HG02885 (cell line): ENCODE results near the gene CYTL1.
"Not testable (repeated sequence)": the region's sequence is repeated elsewhere in the genome, so short reads cannot be mapped to it uniquely, and the experiment has no call there.

Experiments used
- ATAC-seq: cut with Tn5 transposase; IDR thresholded peaks from one replicate; pipeline ENCODE4 v1.9.1; 2021; ENCODE audit warnings: mild to moderate bottlenecking; ENCODE audit not compliant: unreplicated experiment, poor library complexity

Gene CYTL1, protein sequence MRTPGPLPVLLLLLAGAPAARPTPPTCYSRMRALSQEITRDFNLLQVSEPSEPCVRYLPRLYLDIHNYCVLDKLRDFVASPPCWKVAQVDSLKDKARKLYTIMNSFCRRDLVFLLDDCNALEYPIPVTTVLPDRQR

DNA sequence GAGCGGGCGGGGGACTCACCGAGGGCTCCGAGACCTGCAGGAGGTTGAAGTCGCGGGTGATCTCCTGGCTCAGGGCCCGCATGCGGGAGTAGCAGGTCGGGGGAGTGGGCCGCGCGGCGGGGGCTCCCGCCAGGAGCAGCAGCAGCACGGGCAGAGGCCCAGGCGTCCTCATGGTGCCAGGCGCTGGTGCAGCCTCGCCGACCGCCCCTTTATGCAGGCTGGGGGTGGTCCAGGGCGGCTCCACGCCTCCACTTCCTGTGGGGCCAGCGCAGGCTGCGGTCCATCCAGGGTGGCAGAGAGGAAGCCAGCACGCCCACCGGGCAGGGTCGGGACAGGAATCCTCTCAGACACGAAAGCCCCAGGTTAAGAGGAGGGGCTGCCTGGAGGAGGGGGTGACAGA, at the start of gene CYTL1:
Gene CYTL1 (minus strand): TSS at position 185 of the 400 bp plus-strand sequence. CDS start 13 bp downstream, at position 172.
- no peak for ATAC-seq

DNA sequence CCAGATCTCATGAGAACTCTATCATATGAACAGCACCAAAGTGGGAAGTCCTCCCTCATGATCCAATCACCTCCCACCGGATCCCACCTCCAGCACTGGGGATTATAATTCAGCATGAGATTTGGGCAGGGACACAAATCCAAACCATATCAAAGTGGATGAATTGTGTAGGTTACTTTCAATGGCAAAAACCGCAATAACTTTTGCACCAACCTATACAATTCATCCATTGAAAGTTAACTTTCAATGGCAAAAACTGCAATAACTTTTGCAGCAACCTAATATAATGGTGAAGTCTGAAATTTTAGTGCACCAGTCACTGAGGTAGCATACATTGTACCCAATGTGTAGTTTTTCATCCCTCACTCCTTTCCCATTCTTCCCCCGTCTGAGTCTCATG, 48.6 kb upstream of the CYTL1 start:
- no peak for ATAC-seq

DNA sequence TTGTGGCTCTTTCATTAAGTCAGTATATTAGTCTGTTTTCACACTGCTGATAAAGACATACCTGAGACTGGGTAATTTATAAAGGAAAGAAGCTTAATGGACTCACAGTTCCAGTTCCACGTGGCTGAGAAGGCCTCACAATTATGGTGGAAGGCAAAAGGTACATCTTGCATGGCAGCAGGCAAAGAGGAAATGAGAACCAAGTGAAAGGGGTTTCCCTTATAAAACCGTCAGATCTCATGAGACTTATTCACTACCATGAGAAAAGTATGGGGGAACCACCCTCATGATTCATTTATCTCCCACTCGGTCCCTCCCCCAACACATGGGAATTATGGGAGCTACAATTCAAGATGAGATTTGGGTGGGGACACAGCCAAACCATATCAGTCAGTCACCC, 47.7 kb upstream of the CYTL1 start:
- not testable (repeated sequence) for ATAC-seq

DNA sequence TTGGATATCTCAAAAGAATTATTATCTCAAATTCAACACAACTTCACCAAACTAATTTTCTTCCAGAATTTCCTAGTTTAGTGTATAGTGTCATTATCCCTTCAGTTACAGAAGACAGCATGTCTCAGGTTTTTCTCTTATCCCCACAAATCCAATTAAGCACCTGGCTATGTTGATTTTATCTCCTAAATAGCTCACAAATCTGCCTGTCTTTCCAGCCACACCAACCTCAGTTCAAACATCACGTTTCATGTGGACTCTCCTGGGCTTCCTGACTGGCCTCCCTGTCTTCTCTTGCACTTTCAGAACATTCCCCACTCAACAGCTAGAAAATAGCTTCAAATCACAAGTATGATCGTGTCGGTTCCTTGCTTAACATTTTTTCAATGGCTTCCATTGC, 46.8 kb upstream of the CYTL1 start:
- no peak for ATAC-seq

DNA sequence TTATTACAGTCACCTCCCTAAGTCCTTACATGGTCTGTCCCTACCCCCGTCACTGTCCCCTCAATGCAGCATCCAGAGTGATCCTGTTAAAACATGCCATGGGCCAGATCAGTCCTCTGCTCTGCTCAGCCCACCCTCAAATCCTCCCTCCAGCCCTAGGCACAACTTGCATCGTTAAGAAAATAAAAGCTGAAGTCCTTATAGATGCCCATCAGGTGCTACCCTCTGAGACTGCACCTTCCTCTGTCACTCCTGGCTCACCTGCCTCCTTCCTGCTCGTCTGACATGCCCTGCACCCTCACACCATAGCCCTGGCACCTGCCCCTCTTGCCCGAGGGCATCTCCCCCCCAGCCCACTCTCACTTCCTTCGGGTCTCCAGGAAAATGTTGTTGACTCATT, 36.2 kb upstream of the CYTL1 start:
- no peak for ATAC-seq

DNA sequence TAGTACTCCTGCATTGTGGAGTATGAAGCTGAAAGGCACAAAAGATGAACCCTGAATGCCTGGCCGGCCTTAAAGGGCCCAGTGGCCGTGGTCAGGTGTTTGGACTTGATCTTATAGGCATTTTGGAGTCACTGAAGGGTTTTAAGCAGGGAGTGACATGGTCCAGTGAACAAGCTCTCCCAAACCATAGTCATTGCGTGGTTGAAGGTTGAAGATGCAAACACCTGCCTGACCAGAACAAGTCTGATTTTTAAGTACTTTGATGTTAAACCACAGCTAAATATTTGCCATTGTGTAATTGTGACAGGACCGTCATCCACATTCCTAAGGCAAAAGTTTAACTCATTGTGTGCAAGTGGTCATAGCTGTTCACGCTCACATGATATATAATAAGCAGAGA, 35.3 kb upstream of the CYTL1 start:
- ATAC-seq, result no peak

DNA sequence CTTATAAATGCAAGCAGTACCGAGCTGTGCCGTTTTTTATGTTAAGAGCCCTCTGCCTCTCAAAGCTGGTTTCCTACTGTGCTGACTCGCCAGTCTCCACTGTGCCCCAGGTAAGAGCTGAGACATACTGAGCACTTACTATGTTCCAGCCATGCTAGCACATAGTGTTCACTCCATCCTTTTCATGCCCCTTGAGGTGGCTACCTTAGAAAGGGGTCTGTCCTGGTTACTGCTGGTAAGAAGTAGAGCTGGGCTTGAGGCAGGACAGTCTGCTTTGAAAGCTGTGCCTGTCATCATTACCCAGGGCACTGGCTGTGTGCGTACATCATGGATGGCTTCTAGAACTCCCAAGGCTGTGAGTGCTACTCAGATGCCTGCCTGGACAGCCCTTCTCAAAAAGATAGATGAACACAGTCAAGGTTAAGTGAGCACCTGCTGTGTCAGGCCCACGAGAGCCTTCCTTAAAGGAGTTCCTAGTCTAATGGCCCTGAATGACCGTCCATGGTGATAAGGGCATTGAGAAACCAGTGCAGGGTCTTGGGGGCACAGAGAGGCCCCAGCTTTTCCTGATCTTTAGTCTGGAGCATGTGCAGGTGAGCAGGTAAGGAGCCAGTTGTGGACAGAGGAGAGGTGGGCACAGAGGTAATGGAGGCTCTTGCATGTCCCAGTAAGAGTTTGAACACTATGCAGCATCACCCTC, 33.6 kb upstream of the CYTL1 start:
- no peak for ATAC-seq

DNA sequence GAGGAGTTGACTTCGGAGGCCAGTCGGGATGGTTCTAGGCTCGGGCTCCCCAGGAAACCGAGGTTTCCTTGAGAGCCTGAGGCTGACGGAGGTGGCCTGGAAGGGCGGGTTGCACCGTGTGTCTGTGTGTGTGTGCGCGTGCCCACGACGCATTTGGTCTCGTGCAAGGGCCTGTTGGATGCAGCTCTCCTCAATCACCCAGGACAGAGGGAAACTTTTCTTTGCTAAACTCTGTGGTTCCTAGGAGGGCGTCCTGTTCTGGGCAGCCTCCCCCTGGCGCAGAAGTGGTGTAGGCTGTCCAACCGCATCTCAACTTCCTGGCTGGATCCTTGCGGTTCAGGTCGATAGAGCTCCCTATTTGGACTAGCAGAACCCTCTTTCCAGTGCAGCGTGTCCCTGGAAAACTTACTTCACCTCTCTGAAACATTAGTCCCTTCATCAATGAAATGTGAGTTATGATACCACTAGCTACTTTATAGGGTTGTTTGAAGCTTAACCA, 33.0 kb upstream of the CYTL1 start:
- ATAC-seq, result no peak

DNA sequence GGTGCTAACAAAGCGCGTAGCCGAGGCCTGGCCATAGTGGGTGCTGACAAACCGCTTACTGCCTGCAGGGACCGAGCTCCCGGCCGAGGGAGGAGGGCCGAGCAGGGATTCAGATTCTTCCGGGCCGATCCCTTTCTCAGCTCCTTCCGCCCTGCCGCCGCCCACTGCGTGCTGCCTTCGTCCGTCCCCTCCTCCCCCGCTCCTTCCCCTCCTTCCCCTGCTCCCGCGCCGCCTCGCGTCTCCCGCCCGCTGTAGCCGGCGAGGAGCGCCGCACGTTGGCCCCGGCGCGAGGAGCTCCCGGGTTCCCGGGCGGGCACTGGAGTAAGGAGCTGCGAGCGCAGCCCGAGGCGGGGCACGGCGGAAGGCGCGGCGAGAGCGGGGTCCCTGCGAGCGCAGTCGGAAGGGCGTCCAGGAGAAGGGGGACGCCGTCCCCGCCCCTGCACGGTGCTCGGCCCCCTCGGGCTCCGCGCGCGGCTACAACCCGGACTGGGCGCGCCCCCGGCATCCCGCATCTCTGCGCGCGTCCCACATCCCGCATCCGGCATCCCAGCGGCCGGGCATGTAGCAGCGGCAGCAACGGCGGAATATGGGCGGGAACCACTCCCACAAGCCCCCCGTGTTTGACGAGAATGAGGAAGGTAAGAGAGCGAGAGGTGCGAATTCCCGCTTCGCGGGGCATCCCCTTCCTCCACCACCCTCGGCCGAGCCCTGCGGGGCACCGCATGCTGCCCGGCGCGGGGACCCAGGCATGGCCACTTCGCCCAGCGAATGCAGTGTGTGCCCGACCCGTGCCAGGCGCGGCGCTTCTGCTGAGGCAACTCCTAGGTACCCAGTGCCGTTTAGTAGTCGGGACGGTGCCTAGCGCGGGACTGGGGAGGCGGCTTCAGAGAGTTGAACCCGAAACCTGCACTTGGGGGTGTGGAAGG, 32.3 kb upstream of the CYTL1 start, which contains the start of gene STK32B:
Gene STK32B (plus strand): TSS at position 203 of the 926 bp plus-strand sequence.
- no peak for ATAC-seq

DNA sequence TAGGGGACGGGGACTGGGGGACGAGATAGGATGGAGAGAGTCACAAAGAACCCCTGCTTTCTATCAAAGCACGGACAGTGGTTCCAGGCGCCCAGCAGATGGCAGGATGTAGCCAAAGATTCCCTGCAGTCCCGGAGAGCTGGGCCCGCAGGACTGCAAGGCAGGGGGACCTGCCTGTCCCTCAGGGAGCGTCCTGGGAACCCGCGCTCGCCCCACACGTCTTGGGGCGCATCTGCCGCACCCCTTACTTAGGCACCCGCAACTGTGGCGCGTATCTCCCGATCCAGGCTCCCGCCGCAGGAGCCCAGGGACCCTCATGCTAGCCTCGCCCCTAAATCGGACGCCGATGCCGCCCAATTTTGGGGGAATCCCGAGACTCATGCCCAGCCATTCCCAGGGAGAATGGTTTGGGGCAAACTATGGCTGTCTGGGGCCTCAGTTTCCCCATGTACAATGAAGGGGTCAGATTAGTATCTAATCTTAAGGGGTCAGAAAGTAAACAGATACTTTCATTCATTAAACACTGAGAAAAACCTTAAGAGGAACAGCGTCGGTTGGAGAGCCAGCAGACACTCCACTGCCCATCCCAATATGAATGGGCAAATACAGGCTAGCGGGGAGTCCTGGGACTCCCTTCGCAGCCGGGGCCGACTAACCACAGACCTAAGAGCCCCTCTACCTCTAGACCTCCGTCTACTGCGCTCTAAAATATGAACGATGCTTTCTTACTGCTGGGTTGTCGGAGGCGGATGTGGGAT, 31.4 kb upstream of the CYTL1 start:
- ATAC-seq, result no peak

DNA sequence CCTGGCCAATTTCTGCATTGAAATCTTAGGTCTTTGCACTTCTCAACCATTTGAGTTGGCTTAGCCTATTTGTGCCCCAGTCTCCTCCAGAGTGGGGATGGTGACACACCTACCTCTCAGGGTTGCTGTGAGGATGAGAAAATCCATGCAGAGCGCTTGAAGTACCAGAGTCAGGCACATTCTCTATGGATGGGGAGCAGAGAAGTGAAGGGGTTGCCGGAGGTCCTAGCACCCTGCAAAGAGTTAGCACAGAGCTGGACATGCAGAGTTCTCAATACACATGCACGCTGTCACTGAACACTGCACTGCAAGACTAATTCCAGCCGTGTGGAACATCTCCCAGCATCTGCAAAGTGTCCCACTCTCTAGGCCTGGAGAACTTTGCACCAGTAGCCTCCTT, 29.5 kb upstream of the CYTL1 start:
- ATAC-seq, result no peak

DNA sequence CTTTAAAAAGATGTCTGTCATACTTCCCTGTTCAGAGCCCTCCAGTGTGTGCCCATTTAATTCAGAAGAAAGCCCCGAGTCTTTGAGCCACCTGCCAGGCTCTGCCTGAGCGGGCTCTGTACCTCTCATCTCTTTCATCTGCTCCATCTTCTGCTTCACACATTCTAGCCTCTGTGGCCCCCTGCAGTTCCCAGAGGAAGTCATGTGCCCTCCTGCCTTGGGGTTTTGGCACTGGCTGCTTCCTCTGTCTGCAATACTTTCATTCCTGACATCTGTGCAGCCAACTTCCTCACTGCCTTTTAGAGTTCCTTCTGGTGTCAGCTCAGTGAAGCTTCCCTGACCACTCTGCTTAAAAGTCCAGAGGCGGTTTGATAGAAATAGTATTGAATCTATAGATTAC, 25.8 kb upstream of the CYTL1 start:
- no peak for ATAC-seq

DNA sequence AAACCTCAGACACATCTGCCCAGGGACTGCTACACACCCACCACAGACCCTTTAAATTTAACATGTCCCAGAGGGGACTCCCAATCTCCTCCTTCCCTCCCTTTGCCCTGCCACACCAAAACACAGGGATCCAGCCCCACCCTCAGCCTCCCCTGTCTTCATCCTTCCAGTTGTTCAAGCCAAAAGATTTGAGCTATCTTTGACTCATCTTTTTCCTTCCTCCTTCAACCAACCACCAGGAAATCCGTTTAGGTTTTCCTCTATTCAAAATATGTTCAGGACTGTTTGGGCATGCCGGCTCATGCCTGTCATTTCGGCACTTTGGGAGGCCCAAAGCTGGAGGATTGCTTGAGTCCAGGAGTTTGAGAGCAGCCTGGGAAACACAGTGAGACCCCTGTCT, 25.1 kb upstream of the CYTL1 start:
- ATAC-seq, result no peak

DNA sequence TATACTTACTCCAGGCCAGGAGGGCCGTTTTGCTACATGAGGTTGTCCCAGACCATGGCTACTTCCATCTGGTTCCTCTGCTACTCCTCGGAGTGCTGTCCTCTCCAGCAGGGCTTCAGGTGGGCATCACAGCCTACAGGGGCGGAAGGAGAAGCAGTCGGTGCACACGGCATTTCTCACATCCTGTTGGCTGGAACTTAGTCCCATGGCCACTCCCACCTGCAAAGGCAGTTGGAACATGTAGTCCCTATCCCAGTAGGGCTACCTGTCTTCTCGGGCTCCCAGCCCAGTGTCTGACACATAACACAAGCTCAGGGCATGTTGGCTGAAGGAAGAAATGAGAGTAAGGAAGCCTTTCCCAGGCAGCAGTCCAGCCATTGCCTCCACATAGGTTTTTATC, 24.3 kb upstream of the CYTL1 start:
- ATAC-seq, result no peak

DNA sequence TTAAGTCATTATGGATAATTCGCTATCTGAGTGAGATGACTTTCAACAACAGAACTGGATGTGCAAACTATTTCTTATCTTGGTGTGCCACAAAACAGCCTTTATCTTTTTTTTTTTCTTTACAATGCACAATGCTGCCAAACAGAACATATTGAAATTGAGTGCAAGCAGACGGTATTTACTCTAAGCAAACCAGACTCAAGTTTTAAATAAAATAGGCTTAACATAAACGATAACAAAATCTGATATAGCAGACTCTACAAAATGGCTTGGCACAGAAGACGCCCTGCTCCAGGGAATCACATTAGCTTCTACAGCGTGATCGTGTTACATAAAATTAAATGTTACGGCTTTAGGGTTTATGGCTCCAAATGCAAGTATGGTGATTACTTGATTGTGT, 22.4 kb upstream of the CYTL1 start:
- ATAC-seq, result no peak

DNA sequence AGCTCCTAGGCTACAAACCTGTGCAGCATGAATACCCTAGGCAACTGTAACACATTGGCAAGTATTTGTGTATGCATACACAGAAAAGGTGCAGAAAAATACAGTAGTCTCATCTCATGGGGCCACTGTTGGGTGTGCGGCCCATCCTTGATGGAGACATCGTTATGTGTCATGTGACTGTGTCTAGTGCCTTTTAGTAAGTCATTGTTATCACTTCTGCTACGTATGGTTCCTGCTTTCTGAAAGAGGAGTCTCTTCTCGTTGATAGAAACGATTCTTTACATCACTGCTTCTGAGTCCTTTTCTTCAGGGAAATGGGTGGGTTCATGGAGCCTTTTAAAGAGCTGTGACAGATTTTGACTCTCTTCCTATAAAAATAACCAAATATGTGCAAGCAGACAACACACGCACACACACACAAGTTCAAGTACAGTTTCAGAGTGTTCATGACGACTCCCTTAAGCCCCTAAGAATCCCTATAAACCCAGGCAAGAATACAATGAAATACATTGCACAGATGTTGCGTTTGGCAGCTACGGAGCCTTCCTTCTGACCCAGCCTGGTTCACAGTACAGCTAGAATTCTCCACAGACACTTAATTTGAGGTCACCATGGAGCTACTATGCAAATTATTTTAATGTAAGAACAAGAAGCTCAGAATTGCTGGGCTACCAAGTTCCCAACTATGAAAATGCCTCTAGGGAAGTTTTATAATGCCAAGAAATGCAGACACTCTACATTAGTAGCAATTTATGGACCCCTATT, 21.8 kb upstream of the CYTL1 start:
- no peak for ATAC-seq

DNA sequence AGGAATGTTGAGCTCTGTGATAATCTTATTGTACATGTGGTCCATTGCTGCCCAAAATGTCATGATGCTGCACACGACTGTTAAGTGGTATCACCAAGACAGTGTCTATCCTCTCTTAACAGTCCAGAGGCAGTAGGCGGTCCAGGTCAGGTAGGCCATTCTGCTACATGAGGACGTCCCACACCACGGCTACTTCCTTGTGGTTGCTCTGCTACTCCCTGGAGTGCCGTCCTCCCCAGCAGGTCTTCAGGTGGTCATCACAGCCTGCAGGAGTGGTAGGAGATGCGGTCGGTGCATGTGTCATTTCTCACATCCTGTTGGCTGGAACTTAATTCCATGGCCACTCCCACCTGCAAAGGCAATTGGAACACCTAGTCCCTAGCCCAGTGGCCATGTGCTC, 20.5 kb upstream of the CYTL1 start:
- ATAC-seq, result no peak

DNA sequence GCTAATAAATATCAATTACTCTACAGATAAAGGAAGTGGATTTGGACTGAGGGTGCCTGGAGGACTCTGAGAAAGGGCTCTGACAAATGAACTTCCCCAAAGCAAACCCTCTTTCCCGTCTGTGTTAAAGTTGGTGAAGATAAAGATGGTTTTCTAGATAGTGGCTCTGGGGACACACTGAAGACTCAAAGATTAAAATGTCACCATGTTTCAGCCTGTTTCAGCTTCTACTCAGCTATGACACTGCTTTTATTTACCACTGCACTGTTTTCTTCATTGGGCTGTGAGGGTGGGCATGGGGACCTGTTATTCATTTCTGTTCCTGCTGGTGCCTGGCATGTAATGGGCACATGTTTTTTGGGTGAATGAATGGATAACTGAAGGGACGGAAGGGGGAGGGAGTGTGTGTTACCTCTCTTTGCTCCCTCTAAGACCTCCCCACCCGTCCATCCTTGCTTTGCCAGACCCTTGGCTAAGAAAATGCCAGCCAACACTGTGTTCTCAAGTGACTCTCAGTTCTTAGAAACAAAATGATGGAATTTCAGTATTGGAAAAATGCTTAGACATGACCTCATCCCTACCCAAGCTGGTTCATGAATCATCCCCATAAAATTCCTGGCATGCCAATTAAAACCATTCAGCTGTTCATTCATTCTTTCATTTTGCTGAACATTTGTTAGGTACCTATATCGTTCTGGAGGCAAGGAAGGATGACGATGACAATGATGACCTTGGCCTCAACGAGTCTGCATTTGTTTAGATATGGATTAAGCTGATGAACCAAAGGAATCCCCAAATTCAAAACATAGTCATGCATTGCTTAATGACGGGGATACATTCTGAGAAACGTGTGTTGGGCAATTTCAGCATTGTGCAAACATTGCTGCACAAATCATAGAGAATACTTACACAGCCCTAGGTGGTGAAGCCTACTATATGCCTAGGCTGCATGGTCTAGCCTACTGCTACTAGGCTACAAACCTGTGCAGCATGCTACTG, 18.6 kb upstream of the CYTL1 start:
- no peak for ATAC-seq
